Stimulated activated CD8-positive, alpha-beta memory T cell treated with anti-CD3 and anti-CD28 coated beads, Interleukin-15, amount 100 ng/mL, for 1 hour (primary cell): Measurements from ENCODE around the gene TAS1R1.
A peak's percentile ranks its signal among the peaks of the same experiment; 100 is the strongest.
"Not testable (repeated sequence)": the region's sequence is repeated elsewhere in the genome, so short reads cannot be mapped to it uniquely, and the experiment has no call there.

Experiments used
- DNase-seq: peaks from one replicate; pipeline ENCODE4 v3.0.0-alpha.2; 2020; ENCODE audit warnings: low read depth

TAS1R1 gene

GRCh38 chr1:6588893-6589520, 33.9 kb downstream of the TAS1R1 start:
- no peak for DNase-seq

- DNase-seq = no peak
Measured at GRCh38 chr1:6590046-6590445, 34.9 kb downstream of the TAS1R1 start.

DNA sequence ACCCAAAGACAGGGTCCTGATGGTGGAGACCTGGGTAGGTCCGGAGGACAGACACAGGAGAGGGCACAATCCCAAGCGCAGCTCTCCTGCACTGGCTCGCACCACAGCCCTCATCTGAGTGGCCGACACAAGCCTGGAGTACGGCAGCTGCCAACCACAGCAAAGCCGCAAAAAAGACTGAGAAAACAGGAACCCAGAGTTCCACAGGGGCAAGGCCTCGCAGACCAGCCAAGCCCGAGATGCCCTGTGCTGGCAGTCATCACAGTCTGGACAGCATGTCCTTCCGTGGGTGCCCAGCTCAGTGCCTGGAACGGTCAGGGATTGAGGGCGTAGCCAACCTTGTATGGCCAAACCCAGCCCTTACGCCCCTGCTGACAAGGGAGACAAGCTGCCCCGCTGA, 36.1 kb downstream of the TAS1R1 start:
- no peak for DNase-seq

DNA sequence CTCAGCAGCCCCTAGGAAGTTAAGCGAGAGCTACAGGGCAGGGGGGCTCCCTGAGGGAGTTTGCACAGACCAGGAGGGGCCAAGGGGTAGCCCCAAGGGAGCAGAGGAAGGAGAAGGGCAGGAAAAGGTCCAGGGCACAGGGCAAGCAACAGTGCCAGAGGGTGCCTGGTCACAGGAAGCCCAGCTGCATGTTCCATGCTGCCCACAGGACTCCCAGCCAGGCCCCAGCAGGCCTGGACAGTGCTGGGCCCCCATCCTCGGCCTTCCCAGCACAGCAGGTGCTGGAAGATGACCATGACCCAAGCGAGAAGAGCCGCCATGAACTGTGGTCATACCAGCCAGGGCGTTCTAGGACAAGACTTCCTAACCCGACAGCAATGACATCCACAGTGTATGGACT, 36.5 kb downstream of the TAS1R1 start:
- no peak for DNase-seq

- DNase-seq = no peak
Measured at GRCh38 chr1:6592441-6592840, 37.3 kb downstream of the TAS1R1 start.

DNA sequence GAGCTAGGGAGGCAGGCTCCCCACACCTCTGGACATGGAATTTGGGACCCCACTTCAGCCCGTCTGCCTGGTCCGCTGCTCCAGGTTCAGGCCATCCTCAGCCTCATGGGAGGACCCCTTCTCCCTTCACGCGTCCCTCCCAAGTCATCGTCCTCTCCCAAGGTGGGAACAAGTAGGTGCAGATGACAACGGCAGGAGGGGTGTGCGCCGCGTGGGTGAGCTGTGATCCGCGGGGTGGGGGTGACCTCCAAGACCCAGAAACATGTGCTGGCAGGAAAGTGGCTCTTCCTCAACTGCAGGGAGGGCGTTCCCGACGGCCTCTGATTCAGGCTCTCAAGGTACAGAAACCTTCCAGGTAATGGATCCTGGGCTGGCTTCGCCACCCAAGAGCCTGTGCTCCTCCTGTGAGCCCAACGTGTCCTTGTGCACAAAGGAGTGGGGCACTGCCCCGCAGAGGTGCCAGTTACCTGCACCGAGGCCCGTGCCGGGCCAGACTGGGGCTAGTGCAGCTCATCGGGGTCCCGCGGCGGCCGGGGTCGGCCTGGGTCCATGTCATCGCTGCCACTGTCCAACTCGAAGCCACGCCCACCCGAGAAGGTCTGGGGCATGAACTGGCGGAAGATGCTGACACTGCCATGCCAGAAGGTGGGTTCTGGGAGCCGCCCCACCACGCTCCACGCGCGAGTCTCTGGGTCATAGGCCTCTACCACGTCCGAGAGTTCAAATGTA, 37.9 kb downstream of the TAS1R1 start:
- no peak for DNase-seq

GRCh38 chr1:6593810-6594209, 38.7 kb downstream of the TAS1R1 start:
- DNase-seq = no peak

- DNase-seq = no peak
Measured at GRCh38 chr1:6594977-6595740, 40.1 kb downstream of the TAS1R1 start.

- no peak for DNase-seq
Measured at GRCh38 chr1:6596351-6596750, 41.2 kb downstream of the TAS1R1 start.

DNA sequence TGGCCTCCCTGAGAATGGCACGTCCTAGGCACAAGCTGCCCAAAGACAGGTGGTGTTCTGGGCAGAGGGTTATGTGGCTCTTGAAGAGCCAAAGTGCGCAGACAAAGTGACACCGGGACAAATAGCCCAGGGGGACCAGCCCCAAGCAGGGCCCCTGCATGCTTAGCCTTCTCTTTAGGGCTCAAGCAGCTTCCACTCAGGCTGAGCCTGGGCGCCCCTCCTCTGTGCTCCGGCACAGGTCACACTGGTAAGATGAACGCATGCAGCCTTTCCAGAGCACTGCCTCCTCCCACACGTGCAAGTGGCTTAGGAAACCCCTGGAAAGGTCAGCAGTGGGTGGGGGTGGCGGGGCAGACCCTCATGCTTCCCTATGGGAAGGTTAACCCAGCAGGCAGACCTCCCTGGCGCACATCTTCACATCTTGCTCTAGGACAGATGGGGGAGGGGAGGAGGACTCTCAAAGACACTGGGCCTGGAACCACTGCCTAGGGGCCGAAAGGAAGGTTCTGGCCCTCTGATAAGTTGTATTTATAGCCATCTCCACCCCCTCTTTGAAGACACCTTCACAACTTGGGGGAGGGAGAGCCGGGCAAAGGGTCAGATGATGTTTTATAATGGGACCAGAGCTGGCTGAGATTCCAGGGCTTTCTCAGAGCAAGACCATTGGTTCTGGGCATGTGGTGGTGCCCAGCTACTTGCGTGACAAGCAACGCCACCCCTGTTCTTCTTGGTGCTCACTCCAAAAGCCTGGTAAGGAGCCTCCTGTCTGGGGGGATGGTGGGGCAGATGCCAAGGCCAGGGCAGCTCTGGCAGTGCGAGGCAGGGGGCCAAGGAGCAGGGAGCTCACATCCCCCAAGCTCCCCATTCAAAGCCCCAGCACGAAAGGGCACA, 42.0 kb downstream of the TAS1R1 start:
- DNase-seq = no peak

DNA sequence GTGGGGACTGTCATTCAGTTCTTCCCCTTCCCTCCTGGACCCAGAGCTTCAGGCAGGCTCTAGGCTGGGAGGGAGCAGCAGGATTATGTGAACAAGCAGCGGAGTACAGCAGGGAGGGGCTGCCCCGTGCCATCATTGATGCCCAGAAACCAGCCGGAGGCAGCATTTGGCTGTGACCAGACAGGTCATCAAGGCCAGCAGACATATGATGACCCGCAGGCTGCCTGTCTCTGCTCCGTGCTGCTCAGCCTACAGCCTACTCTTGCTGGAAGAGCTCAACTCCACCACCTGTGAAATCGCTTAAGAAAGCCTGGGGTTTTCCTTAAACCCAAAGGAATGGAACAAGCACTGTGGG, 42.6 kb downstream of the TAS1R1 start:
- no peak for DNase-seq

GRCh38 chr1:6599141-6599975, 44.3 kb downstream of the TAS1R1 start:
- DNase-seq = no peak

DNA sequence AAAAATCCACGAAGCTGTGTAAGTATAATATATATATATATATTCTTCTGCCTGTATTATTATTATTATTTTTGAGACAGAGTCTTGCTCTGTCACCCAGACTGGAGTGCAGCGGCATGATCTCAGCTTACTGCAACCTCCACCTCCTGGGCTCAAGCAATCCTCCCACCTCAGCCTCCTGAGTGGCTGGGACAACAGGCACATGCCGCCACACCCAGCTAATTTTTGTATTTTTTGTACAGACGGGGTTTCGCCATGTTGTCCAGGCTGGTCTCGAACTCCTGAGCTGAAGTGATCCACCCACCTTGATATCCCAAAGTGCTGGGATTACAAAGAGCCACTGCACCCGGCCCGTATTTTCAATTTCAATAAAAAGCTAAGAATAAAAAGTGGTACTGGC, 44.9 kb downstream of the TAS1R1 start:
- DNase-seq = not testable (repeated sequence)

DNA sequence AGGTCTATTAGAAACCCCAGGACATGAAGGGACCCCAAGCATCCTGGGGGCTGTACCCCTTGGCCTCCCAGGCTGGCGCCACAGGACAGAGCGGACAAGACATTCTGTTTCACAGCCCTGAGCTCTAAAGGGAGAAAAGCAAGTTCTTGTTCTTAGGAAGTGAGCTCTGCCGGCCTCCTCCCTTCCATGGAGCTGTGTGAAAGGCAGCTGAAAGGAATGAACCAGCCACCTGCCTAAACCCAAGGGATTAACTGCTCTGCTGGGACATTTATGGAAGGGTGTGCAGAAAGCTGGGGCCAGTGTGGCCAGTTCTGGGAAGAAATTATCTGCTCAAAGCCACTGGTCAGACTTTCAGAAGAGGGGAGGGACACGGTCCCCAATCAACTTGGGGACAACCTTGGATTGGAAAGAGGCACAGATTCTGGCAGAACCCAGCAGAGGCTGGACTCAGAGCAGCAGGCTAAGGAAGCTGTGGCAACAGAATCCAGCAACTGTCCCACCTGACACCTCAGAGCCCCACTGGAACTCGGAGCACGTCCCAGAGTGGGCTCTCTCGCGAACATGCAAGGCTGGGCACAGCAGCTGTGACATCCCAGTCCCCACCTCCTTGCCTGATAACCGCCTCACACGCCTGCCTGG, 45.4 kb downstream of the TAS1R1 start:
- no peak for DNase-seq

GRCh38 chr1:6601049-6601922, 46.2 kb downstream of the TAS1R1 start:
- DNase-seq = no peak

- no peak for DNase-seq
Measured at GRCh38 chr1:6601923-6602668, 47.0 kb downstream of the TAS1R1 start.

DNA sequence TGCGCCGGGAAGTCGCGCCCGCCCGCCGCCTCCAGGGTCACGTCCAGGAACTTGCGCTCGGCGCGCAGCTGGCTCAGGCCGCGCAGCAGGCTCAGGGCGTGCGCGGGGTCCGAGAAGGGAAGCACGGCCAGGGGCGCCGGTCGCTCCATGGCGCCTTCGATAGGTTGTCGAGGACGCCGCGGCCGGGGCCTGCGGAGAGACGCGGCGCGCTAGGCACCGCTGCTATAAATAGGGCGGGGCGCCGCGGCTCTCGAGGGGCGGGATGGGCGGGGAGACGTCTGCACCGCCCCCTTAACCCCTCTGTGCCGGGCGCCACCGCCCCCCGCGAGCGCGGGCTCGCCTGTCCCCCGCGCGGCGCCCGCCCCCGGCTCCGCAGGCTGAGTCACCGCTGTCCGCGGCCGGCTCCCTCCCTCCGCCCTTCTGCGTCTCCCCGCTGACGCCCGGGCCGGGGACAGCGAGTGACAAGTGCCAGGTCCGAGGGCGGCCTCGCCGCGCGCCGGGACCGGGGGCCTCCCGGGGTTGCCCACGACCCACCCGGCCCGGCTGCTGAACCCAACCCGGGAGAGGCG, 47.6 kb downstream of the TAS1R1 start, which contains the start of gene KLHL21:
Gene KLHL21 (minus strand): TSS at position 201 of the 569 bp plus-strand sequence. CDS start 52 bp downstream, at position 149.
- peak; percentile 71 for DNase-seq

DNA sequence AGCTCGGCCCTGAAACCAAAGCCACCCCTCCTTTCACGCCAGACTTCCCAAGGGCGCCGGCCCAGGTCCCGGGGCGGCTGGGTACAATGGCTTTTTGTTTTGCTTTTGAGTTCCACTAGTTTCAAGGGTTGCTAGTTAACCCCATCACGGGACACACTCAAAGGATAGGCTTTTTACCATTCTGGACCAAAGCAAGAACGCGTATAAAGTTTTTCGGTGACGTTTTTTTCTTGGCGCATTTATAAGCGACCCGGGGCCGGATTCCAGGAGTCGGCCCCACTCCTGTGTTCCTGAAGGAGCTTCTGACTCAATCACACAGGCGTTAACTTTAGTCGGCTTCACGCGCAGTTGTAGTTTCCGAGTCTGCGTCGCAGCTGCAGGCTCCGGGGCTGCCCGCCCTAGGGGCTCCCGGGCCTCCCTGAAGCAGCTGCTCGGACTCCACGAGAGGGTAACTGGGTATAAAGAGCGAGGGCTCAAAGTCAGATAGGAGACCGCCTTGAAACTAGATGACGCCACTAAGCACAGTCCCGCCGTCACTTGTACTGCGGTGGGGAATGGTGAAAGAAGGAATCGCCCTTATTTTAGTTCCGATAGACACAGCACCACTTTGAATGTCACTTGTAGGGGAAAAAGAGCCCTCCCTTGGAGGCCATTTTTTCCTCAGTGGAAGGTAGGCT, 48.3 kb downstream of the TAS1R1 start:
- no peak for DNase-seq
